B cell (primary cell): Measurements from ENCODE around the gene CCDC85C. TPM values are rescaled to one million over a fixed set of nuclear protein-coding genes. Genes with fewer than 3 reads are reported as not detected.

Experiments used
- ATAC-seq: fragments of 200-7000 bp; cut with Tn5 transposase; one replicate; pipeline ENCODE4 v1.10.0; 2021; ENCODE audit warnings: low read depth, mild to moderate bottlenecking, moderate number of reproducible peaks, moderate library complexity
- CTCF ChIA-PET: fragments of 350-600 bp; sonication (Branson Sonifier 250); formaldehyde crosslinking; loops from one replicate; lab custom pipeline; 2021; ENCODE audit warnings: antibody characterized with exemption, inconsistent platforms; lab: Charles Lee
- POLR2A ChIA-PET: fragments of 350-600 bp; sonication (Branson Sonifier 250); formaldehyde crosslinking; loops from one replicate; lab custom pipeline; 2021; ENCODE audit warnings: antibody characterized with exemption; lab: Charles Lee
- DNase-seq: peaks from one replicate; pipeline ENCODE4 v3.0.0; 2013
- H2AFZ ChIP-seq: 2 replicates; pipeline ENCODE4 v1.6.1; 2012; ENCODE audit warnings: mild to moderate bottlenecking, low read depth, low read length; ENCODE audit not compliant: insufficient read depth, poor library complexity, severe bottlenecking
- H3K27ac ChIP-seq, 2 donors: 1 replicate in 1 of 2; 2 replicates in 1 of 2; pipeline ENCODE4 v1.5.1; 2012 to 2013; ENCODE audit warnings: low read length in 2 of 2, mild to moderate bottlenecking in 2 of 2, moderate library complexity in 1 of 2
- H3K27me3 ChIP-seq, 4 experiments: fragments of 200-600 bp in 1 of 4; sonication (generic) in 1 of 4; replicated peaks in 1 of 4; 1 replicate in 2 of 4; 2 replicates in 2 of 4; pipeline versions ENCODE4 v1.6.1 to v1.7.0; 2013 to 2016; ENCODE audit warnings: low read length in 3 of 4, mild to moderate bottlenecking in 2 of 4, mixed read lengths in 1 of 4, moderate library complexity in 1 of 4; ENCODE audit not compliant: insufficient read depth in 4 of 4, control insufficient read depth in 3 of 4; ENCODE audit errors: control extremely low read depth in 1 of 4
- H3K36me3 ChIP-seq, 2 experiments: replicated peaks in 1 of 2; 1 replicate in 1 of 2; 2 replicates in 1 of 2; pipeline versions ENCODE4 v1.6.1 to v1.7.1; 2013; ENCODE audit warnings: low read length in 1 of 2; ENCODE audit not compliant: insufficient read depth in 2 of 2, control insufficient read depth in 1 of 2; ENCODE audit errors: control extremely low read depth in 1 of 2, extremely low read depth in 1 of 2
- H3K4me1 ChIP-seq, 2 donors: fragments of 200-600 bp in 1 of 2; sonication (generic) in 1 of 2; 1 replicate in 1 of 2; 2 replicates in 1 of 2; pipeline versions ENCODE4 v1.5.1 to v1.6.1; 2013 to 2017; ENCODE audit warnings: low read length in 2 of 2; ENCODE audit not compliant: control insufficient read depth in 2 of 2, insufficient read depth in 2 of 2
- H3K4me2 ChIP-seq: replicated peaks from 2 replicates; pipeline ENCODE3; 2012; ENCODE audit warnings: mild to moderate bottlenecking, low read depth, low read length; ENCODE audit not compliant: poor library complexity, severe bottlenecking
- H3K4me3 ChIP-seq, 5 experiments: fragments of 200-600 bp in 1 of 5; sonication (generic) in 1 of 5; 1 replicate in 3 of 5; 2 replicates in 2 of 5; pipeline versions ENCODE4 v1.5.1 to v1.7.0; 2011 to 2016; ENCODE audit warnings: low read length in 4 of 5, mild to moderate bottlenecking in 4 of 5, low read depth in 2 of 5, control low read depth in 1 of 5, moderate library complexity in 1 of 5; ENCODE audit not compliant: insufficient read depth in 1 of 5; ENCODE audit errors: control extremely low read depth in 1 of 5, extremely low read depth in 1 of 5
- H3K79me2 ChIP-seq: fragments of 200-600 bp; sonication (generic); one replicate; pipeline ENCODE4 v1.6.0; 2016; ENCODE audit warnings: low read length; ENCODE audit not compliant: control insufficient read depth, insufficient read depth
- H3K9ac ChIP-seq: fragments of 200-600 bp; sonication (generic); 2 replicates; pipeline ENCODE4 v1.6.1; 2017; ENCODE audit warnings: mild to moderate bottlenecking, low read length, moderate library complexity
- H3K9me3 ChIP-seq, 3 donors: one replicate each; pipeline versions ENCODE4 v1.6.1 to v1.7.1; 2013; ENCODE audit warnings: low read length in 2 of 3; ENCODE audit not compliant: control insufficient read depth in 2 of 3, insufficient read depth in 1 of 3; ENCODE audit errors: control extremely low read depth in 1 of 3
- H4K20me1 ChIP-seq: 2 replicates; pipeline ENCODE4 v1.6.0; 2012; ENCODE audit warnings: mild to moderate bottlenecking, low read length; ENCODE audit not compliant: insufficient read depth, control insufficient read depth, poor library complexity, severe bottlenecking
- H3K27ac Mint-ChIP-seq: one replicate; pipeline ENCODE4 v1.8.0; 2021; ENCODE audit warnings: mixed read lengths
- H3K27me3 Mint-ChIP-seq: one replicate; pipeline ENCODE4 v1.8.0; 2021; ENCODE audit warnings: mixed read lengths
- H3K4me1 Mint-ChIP-seq: one replicate; pipeline ENCODE4 v1.8.0; 2021; ENCODE audit warnings: mixed read lengths
- H3K4me3 Mint-ChIP-seq: one replicate; pipeline ENCODE4 v1.8.0; 2021; ENCODE audit warnings: mixed read lengths
- H3K9me3 Mint-ChIP-seq: one replicate; pipeline ENCODE4 v1.8.0; 2022; ENCODE audit warnings: mixed read lengths; ENCODE audit not compliant: insufficient read depth
- CTCF ChIP-seq: fragments of 200-600 bp; IDR thresholded peaks from one replicate; pipeline ENCODE4 v1.8.0; 2022; ENCODE audit warnings: antibody characterized with exemption, mild to moderate bottlenecking
- EZH2 ChIP-seq: IDR thresholded peaks from 2 replicates; pipeline ENCODE4 v1.6.1; 2012; ENCODE audit warnings: borderline replicate concordance, low read depth, mild to moderate bottlenecking, moderate library complexity, low read length; ENCODE audit not compliant: insufficient read depth, poor library complexity, severe bottlenecking
- WGBS: methylation state at CpG from one replicate; pipeline ENCODE4 v1.1.5; 2013; ENCODE audit warnings: missing lambda C conversion rate; ENCODE audit not compliant: insufficient coverage; 5-methylcytosine and 5-hydroxymethylcytosine counted together
- intact Hi-C: fragments of 100-400 bp; cut with micrococcal nuclease; formaldehyde crosslinking; loops from one replicate; pipeline ENCODE4 v1.10.0; 2022
- polyA plus RNA-seq: library from polyadenylated mRNA; depleted of rRNA; stranded (reverse); fragments of >200 nt; gene quantifications from 2 replicates; pipeline ENCODE4 v1.2.3, GENCODE V29; 2012
- total RNA-seq, 2 donors: library from RNA; stranded (reverse); fragments of 120-200 nt in 1 of 2; gene quantifications; 1 replicate in 1 of 2; 2 replicates in 1 of 2; pipeline versions ENCODE4 v1.2.3 to v1.2.4, GENCODE V29; 2013 to 2022

The CCDC85C gene
- total and polyA plus RNA-seq, 2 donors (not counting 1 experiment from before 2014, with no cell fraction given) = 0.52 to 2.7 TPM

DNA sequence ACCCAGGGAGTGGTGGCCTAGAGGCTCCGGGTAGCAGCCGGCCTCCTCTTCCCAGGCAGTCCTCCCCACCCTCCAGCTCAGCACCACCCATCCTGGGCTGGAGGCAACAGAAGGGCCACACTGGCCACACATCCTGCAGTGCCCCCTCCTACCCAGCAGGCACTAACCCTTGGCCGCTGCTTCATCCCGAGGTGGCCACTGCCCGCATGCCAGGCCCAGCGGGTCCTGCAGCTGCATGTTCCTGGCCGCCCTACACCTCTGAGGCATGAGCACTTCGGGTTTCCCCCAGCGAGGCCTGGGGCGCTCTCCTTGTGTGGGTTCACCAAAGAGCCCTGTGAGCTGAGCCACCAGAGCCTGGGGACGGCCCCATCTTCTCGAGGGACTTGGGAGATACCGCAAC lies 61.4 kb downstream of the CCDC85C start:
- Histone ChIP-seq H4K20me1 (no peaks in the 10 kb centered on the region), H3K27ac (no peak overlapping the region), H3K4me2 (no peak overlapping the region), H3K4me3 (no peak overlapping the region), H3K4me1 (no peaks in the 10 kb centered on the region), H3K27me3 (no peaks in the 10 kb centered on the region), H3K79me2 (no peaks in the 10 kb centered on the region), H3K36me3 (no peaks in the 10 kb centered on the region), H2AFZ (no peak overlapping the region), H3K9ac (no peak overlapping the region), H3K9me3 (no peaks in the 10 kb centered on the region)
- intact Hi-C loops = no loop called here
- Mint-ChIP-seq H3K4me3 (no peak overlapping the region), H3K27me3 (peaks cover 9% of the 10 kb centered on the region), H3K9me3 (no peaks in the 10 kb centered on the region), H3K4me1 (peaks cover 5% of the 10 kb centered on the region), H3K27ac (no peak overlapping the region)
- no peak for ATAC-seq
- POLR2A ChIA-PET = no interaction called here
- DNase-seq = no peak
- no peak for TF ChIP-seq CTCF
- no peak for TF ChIP-seq EZH2
- CTCF ChIA-PET = no interaction called here
- 87% methylated on average over 13 of the region's 13 CpGs for WGBS

DNA sequence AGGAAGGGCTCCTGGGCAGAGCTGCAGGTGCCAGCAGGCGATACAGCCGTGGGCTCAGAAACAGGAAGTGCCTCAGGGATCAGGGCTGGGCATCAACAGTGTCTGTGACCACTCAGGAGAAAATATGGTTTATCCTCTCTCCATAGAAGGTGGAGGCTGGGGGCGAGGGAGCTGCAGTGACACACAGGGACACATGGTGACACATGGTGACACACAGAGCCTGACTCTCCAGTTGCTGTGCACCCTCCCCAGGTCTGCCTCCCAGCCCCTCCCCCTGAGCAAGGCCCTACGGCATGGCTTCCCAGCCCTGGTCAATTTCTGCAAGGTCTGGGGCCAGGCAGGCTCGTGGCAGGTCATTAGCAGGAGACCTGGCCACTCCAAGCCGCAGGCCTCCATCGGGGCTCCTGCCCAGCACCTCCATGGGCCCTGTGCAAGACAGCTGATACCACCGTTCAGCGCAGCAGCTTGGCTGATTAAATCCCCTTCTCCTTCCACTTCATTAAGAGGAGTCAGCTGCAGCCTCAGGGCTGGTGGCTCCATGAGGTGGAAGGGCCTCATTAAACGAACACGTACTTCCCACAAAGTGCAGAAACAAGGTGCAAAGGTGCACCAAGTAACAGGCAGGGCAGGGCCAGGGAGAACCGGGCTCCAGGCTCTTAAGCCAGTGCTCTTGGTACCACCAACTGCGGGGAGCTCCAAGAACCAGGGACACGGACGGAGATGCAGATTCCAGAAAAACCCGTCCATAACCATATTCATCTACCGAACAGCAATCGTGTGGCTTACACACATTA lies 62.1 kb downstream of the CCDC85C start:
- TF ChIP-seq EZH2 (no peak), CTCF (no peak)
- Histone ChIP-seq H3K27me3 (no peaks in the 10 kb centered on the region), H3K27ac (no peak overlapping the region), H3K4me1 (no peaks in the 10 kb centered on the region), H3K9me3 (no peaks in the 10 kb centered on the region), H2AFZ (no peak overlapping the region), H3K4me2 (no peak overlapping the region), H3K36me3 (no peaks in the 10 kb centered on the region), H3K9ac (no peak overlapping the region), H3K79me2 (no peaks in the 10 kb centered on the region), H4K20me1 (no peaks in the 10 kb centered on the region), H3K4me3 (no peak overlapping the region)
- H3K27ac Mint-ChIP-seq = no peak overlapping the region
- H3K4me3 Mint-ChIP-seq = no peak overlapping the region
- peaks cover 5% of the 10 kb centered on the region for H3K4me1 Mint-ChIP-seq
- WGBS = 78% methylated on average over 18 of the region's 18 CpGs
- intact Hi-C loops = no loop called here
- no peak for ATAC-seq
- H3K9me3 Mint-ChIP-seq = no peaks in the 10 kb centered on the region
- H3K27me3 Mint-ChIP-seq = peaks cover 9% of the 10 kb centered on the region
- ChIA-PET CTCF (interaction anchor here (1.4 kb wide), 1 partner anchor 347 kb away, joined by 3 read pairs; no protein-coding TSS in a partner anchor), POLR2A (no interaction called here)
- no peak for DNase-seq
